HG02973 (cell line): ENCODE results near the gene GSTM2.

Experiments used
- ATAC-seq: cut with Tn5 transposase; IDR thresholded peaks from one replicate; pipeline ENCODE4 v1.9.1; 2021; ENCODE audit warnings: moderate library complexity; ENCODE audit not compliant: unreplicated experiment

The GSTM2 gene

GRCh38 chr1:109629372-109630030 lies 38.4 kb upstream of the GSTM2 start:
- no peak for ATAC-seq

- ATAC-seq, result no peak
Observed at GRCh38 chr1:109630081-109630897, 37.6 kb upstream of the GSTM2 start.

- ATAC-seq, result no peak
Observed at GRCh38 chr1:109630898-109631512, 36.9 kb upstream of the GSTM2 start.

GRCh38 chr1:109631513-109632505 lies 36.0 kb upstream of the GSTM2 start:
- no peak for ATAC-seq

DNA sequence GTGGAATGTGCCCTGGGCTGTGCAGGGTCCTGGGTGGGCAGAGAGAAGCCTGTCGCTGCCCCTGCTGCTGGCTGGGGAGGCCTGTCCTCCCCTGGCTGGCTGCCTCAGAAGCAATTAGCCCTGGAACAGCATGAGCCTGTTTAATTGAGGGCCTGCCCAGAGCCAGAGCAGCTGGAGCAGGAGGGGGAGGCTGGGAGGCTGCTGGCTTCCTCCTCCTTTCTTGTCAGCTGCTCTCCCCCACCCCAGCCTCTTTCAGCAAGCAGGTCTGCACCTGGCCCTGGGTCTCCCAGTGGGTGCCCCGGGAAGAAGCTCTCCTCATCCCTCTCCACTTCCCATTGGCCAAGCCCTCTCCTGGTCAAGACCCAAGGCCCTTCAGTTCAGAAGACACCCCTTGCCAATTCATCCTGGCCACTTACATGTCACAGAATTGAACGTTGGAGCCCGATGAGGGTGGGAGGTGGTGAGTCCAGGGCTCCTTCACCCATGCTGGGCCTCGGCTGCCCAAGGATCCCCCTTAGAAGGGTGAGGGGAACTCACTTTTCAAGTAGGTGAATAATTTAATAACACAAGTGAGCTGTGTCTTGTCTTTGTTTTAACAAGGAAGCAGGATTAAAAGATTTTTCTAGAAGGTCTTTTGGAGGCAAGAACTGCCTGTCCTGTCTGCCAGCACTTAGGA lies 35.0 kb upstream of the GSTM2 start:
- ATAC-seq, result no peak

GRCh38 chr1:109634292-109634691 lies 33.6 kb upstream of the GSTM2 start:
- no peak for ATAC-seq

GRCh38 chr1:109634771-109635750 lies 32.8 kb upstream of the GSTM2 start:
- ATAC-seq, result no peak

DNA sequence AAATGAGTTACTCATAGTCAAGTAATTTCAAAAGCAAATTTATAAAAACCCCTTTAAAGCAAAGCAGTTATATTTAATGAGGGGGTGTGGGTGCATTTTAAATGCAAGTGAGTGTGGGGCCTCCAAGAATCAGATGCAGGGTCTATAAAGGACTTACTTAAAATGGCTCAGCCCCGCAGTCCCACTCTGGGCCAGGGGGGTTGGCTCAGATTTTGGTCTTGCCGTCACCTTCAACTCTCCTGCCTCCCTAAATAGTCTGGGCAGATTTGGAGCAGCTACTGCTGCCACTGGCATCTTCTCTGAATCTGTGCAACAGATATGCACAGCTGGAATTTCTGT lies 32.0 kb upstream of the GSTM2 start:
- no peak for ATAC-seq

DNA sequence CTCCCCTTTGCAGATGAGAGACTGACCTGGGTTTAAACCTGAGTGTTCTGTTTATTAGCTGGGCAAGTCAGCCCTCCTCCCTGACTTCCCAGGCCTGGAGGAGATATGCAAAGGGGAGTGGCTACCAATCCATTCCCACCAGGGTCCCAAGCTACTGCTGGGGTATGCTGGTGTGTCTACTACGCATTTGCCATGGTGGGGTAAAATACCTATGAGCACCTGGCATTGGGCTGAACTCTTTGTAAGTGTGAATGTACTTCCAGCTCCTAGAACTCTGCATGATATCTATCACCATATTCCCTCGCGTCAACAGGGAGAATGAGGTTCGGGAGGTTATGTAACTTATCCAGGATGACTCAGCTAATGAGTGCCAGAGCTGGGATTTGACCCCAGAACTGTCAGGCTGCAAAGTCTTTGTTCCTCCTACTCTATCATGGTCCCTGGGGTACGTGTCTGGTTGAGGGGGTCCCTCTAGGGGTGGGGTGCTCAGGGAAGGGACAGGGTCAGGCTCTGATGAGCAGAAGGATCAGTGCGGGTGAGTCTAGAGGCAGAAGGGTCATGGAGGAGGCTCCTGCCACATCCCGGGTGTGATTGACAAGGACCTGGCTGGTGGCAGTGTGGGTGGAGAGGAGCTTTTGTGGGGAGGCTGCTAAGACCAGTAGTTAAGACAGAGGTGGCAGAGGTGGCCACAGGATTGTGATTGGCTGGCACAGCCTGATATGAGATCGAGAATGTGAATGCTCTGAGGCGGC lies 31.5 kb upstream of the GSTM2 start:
- ATAC-seq, result no peak

- no peak for ATAC-seq
Observed at GRCh38 chr1:109637446-109637845, 30.4 kb upstream of the GSTM2 start.

DNA sequence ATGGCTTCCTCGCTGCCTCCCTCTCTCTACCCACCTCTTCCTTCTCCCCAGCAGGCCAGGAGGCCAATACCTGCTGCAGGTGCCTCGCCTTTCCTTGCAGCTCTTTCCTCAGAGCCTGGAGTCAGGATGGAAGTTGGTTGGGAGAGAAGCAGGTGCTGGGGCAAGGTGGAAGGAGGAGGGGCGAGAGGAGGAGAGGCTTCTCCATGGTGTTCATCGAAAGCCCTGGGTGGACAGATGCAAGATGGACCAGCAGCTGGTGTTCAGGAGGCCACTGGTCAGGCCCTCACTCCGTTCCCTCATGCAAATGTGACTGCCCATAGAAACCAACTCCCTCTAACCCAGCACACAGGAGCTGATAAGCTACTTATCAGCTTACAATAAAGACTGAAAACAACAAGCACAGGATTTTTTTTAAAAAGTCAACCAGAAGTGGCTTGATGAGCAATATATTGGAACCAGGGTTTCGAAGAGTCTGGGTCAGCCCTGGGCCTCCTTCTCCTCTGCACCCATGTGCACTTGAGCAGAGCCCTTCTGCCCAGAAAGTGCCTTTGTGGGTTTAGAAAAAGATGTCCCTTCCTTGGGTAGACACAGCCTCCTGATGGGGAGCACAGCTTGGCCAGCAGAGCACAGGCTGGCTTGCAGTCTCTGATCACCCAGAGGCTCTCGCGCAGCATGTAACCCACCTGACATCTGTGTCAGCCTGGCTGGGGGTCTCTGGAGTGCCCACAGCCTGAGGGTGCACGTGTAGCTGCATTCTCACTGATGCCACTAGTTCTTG lies 28.6 kb upstream of the GSTM2 start:
- no peak for ATAC-seq

DNA sequence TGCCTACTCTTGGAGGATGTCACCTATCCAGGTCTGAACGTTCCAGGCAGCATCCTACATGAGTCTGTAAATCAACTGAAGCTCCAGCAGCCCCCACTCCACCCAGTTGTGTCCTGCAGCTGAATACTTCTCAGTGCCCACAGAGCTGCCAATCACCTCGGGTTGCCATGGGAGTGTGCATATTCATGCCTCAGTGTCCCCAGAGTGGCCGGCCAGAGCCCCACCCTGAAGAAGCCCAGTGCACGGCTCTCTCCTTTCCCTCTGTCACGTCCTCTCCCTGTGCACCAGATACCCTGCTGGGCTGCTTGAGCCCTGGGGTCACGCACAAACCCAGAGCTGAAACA lies 28.0 kb upstream of the GSTM2 start:
- no peak for ATAC-seq

GRCh38 chr1:109640285-109640865 lies 27.5 kb upstream of the GSTM2 start:
- ATAC-seq, result peak; percentile 63

- ATAC-seq, result no peak
Observed at GRCh38 chr1:109641078-109641740, 26.6 kb upstream of the GSTM2 start.

GRCh38 chr1:109641861-109642260 lies 26.0 kb upstream of the GSTM2 start:
- no peak for ATAC-seq

DNA sequence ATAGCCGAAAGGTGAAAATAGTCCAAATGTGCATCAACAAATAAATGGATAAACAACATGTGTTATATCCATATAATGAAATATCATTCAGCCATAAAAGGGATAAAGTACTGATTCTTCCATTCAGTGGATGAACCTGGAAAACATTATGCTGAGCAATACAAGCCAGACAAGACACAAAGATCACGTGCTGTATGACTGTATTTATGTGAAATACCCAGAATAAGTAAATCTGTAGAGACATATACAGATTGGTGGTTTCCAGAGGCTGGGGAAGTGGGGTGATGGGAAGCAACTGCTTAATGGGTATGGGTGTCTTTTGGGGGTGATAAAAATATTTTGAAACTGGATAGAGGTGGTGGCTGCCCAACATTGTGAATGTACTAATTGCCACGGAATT lies 25.2 kb upstream of the GSTM2 start:
- ATAC-seq, result no peak
